Activated effector memory CD4-positive, alpha-beta T cell treated with anti-CD3 and anti-CD28 coated beads, Interleukin-2, amount 50 U/mL, for 16 hours (primary cell): ENCODE data around the gene OVAAL.

ENCODE experiments used
- DNase-seq: peaks from one replicate; pipeline ENCODE4 v3.0.0-alpha.2; 2020

OVAAL gene

DNA sequence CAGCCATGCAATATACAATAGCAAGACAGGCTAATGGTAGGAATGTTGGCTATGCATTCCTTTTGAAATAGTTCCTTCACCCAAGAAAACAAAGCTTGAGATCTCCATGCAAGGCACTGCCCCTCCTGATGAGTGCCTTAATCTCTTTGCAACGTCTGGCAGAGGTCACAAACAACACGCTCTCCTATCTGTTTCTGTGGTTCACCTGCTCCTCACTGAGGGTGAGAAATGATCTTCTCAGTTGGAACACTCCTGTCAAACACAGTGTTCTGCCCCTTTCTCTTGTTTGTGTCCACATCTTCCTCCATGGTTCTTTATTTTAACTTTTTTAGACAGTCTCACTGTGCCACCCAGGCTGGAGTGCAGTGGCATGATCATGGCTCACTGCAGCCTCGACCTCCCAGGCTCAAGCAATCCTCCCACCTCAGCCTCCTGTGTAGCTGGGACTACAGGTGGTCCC lies 51.8 kb downstream of the OVAAL start:
- no peak for DNase-seq

DNA sequence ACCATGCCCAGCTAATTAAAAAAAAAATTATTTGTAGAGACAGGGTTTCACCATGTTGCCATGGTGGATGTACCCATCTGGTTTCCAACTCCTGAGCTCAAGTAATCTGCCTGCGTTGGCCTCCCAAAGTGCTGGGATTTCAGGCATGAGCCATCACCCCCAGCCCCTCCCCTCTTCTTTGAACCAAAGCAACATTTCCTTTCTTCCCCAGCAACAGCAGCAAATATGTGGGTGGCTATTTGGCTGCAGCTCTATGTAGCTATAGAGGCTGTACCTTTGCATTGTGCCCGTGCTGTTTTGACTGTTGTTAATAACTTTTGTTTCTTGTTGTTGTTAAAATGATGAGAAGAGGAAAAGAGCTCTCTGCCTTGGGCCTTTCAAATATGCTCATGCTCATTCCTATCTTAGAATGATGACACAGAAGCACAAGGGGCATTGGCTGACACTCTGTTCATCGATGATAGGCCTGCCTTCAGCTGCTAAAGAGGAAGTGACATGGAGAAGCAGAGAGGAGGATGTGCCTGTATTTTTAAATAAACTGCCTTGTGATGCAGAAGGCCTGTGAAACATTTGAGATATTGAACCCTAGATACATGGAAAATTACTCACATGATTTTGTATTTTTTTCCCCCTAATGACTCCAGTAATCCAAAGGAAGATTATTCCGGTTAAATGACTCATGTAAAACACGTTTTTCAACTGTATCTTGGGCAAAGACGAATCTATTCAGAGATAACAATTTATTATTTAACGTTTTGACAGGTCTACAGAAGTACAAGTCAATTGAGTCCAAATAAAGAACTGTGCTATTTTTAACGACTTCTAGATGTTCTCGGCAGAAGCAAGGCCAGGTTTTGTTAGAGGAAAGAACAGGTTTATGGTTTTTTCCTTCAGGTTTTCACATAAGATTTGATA lies 52.5 kb downstream of the OVAAL start:
- no peak for DNase-seq

DNA sequence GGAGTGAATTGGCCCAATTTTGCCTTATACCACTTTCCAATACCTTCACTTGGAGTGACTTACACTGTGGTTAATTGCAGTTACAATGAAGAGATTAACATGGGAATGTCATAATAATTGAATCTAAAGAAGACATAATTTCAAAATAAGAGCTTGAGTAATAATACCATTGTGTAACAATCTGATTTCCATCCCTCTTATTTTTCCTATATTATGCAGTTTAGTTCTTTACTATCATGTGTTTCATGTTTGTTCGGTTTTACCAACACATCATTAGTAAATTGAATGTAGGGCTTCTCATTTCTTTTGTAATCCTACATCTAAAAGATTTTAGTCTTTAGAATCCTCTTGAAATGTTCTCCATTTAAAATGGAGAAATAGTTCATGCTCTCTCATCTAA lies 53.9 kb downstream of the OVAAL start:
- no peak for DNase-seq

DNA sequence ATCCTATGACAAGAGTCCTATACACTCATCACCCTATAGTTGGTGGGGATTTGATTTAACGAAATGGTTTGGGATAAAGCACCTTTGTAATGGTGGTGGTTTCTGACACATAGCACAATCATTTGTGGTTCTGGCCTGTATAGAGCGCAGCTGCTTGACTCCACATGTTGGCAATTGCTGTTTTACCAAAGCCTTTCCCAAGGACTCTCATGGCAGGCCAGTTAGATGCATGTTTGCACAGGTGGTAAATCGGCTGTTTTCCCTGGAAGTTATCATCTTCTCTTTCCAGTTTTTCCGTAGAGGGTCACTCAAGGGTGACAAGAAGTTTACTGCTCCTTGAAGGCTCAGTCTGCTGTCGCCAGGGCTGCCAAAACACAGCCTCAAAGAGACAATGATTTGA lies 56.0 kb downstream of the OVAAL start:
- DNase-seq, result no peak

DNA sequence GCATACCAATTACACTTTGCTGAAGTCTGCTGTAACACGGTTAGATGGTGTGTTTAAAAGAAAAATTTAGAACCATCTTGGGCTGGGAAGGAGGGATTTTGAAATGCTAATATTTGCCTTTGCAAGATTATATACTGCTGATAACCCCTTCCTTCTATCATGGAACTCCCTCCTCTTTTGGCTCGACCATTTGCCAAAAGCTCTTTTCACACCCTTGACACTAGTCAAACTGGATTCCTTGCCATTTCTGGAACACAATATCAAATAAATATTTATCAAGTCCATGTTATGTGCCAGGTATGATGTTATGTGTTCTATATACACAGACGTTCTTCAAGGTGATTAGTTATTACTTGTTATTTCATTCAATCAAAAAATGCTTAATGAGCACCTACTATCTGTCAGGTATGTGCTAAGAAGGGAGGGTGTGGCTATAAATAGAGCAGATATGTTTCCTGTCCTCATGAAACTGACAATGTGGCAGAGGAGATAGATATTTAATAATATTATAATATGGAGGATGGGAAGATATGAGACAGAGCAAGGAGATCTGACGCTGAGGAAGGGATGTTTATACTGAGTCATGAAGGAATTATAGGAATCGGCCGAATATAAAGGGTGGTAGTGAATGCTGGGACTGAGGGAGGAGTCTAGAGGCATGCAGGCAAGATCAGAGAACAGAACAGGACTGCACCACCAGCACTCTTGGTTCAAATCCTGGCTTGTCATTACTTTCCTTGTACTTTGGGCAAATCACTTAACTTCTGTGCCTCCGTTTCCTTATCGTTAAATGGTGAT lies 56.9 kb downstream of the OVAAL start:
- no peak for DNase-seq
